SH-SY5Y (cell line): Measurements from ENCODE around the gene ANKRA2.

Source experiments
- GATA2 ChIP-seq: IDR thresholded peaks from 2 replicates; pipeline ENCODE4 v1.6.1; 2011; ENCODE audit warnings: mild to moderate bottlenecking, low read depth, low read length
- GATA3 ChIP-seq: IDR thresholded peaks from 2 replicates; pipeline ENCODE4 v1.6.1; 2011; ENCODE audit warnings: low read depth, mild to moderate bottlenecking, low read length, moderate library complexity

DNA sequence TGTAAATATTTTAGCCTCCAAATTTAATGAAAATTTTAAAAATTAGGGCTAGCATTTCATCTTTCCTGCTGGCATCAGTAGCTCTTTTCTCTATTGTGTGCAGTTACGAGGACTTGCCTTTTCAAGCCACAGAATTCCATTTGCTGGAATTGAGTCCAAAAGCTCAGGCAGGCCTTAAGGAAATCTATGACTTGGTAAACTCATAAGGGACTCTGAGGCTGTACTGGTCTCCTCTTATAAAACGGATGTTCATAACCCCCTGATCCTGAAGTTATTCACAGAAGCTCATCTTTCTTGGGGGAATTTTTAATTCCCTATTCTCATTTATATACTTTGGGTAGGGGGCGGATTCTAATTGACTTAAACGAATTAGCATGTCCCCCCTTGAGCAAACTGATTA, 23.4 kb downstream of the ANKRA2 start:
- TF ChIP-seq GATA2 (no peak), GATA3 (no peak)
